GM12873 (cell line): Measurements from ENCODE around the gene LRRC8D.

Experiments
- CTCF ChIP-seq: IDR thresholded peaks from 2 replicates; pipeline ENCODE4 v1.5.1; 2012; ENCODE audit warnings: low read depth, mild to moderate bottlenecking, moderate library complexity, low read length, control low read depth; ENCODE audit not compliant: insufficient read depth; ENCODE audit errors: missing control alignments

Gene LRRC8D

GRCh38 chr1:89905395-89906058 lies 84.7 kb downstream of the LRRC8D start:
- TF ChIP-seq CTCF: no peak

- no peak for TF ChIP-seq CTCF
These were observed 85.3 kb downstream of the LRRC8D start for GRCh38 chr1:89906088-89906487.

- no peak for TF ChIP-seq CTCF
These were observed 86.9 kb downstream of the LRRC8D start for GRCh38 chr1:89907727-89908212.

GRCh38 chr1:89908273-89908671 lies 87.4 kb downstream of the LRRC8D start:
- TF ChIP-seq CTCF: no peak

- TF ChIP-seq CTCF: no peak
These were observed 88.0 kb downstream of the LRRC8D start for GRCh38 chr1:89908672-89909436.

- no peak for TF ChIP-seq CTCF
These were observed 89.4 kb downstream of the LRRC8D start for GRCh38 chr1:89910268-89910667.

GRCh38 chr1:89910780-89911179 lies 89.9 kb downstream of the LRRC8D start:
- no peak for TF ChIP-seq CTCF
